ENCODE results near the gene MAST4.
"Not testable (repeated sequence)": the region's sequence is repeated elsewhere in the genome, so short reads cannot be mapped to it uniquely, and the experiment has no call there.

MAST4 gene

GRCh38 chr5:67119010-67119409 lies 522.8 kb downstream of the MAST4 start:
- H3K4me3 ChIP-seq (ENCODE audit: low read depth, low read length), result no peak overlapping the region
- TF ChIP-seq CTCF (conservative IDR thresholded peaks at IDR 0.05; ENCODE audit: low read depth, low read length), result no peak
- DNase-seq (ENCODE audit: low read depth), result no peak

GRCh38 chr5:67120032-67120431 lies 523.8 kb downstream of the MAST4 start:
- no peak for TF ChIP-seq CTCF (conservative IDR thresholded peaks at IDR 0.05; ENCODE audit: low read depth, low read length)
- DNase-seq (ENCODE audit: low read depth), result no peak
- no peak overlapping the region for H3K4me3 ChIP-seq (ENCODE audit: low read depth, low read length)

GRCh38 chr5:67123819-67124218 lies 527.6 kb downstream of the MAST4 start:
- no peak for DNase-seq (ENCODE audit: low read depth)
- TF ChIP-seq CTCF (conservative IDR thresholded peaks at IDR 0.05; ENCODE audit: low read depth, low read length), result no peak
- H3K4me3 ChIP-seq (ENCODE audit: low read depth, low read length), result no peak overlapping the region

- no peak for DNase-seq (ENCODE audit: low read depth)
- H3K4me3 ChIP-seq (ENCODE audit: low read depth, low read length), result no peak overlapping the region
- TF ChIP-seq CTCF (conservative IDR thresholded peaks at IDR 0.05; ENCODE audit: low read depth, low read length), result no peak
Observed at GRCh38 chr5:67124556-67124955, 528.4 kb downstream of the MAST4 start.

GRCh38 chr5:67127347-67127895 lies 531.2 kb downstream of the MAST4 start:
- H3K4me3 ChIP-seq (ENCODE audit: low read depth, low read length); DNase-seq (ENCODE audit: low read depth): not testable (repeated sequence)

GRCh38 chr5:67129768-67130167 lies 533.6 kb downstream of the MAST4 start:
- no peak overlapping the region for H3K4me3 ChIP-seq (ENCODE audit: low read depth, low read length)
- no peak for TF ChIP-seq CTCF (conservative IDR thresholded peaks at IDR 0.05; ENCODE audit: low read depth, low read length)
- no peak for DNase-seq (ENCODE audit: low read depth)

- no peak for TF ChIP-seq CTCF (conservative IDR thresholded peaks at IDR 0.05; ENCODE audit: low read depth, low read length)
- DNase-seq (ENCODE audit: low read depth), result no peak
- no peak overlapping the region for H3K4me3 ChIP-seq (ENCODE audit: low read depth, low read length)
Observed at GRCh38 chr5:67133217-67133616, 537.0 kb downstream of the MAST4 start.

All from choroid plexus epithelial cell (primary cell).